T-helper 2 cell treated with Interferon-gamma antibody and Interleukin-4, amounts not matched to agents 5 μg/mL and 100 μg/mL, for 36 hours (primary cell): Measurements from ENCODE around the gene MDH2.
"Not testable (repeated sequence)": the region's sequence is repeated elsewhere in the genome, so short reads cannot be mapped to it uniquely, and the experiment has no call there.

Experiments used
- DNase-seq: peaks from one replicate; pipeline ENCODE4 v3.0.0; 2021; ENCODE audit warnings: low spot score
- H3K27ac Mint-ChIP-seq: one replicate; pipeline ENCODE4 v1.8.0; 2021; ENCODE audit warnings: mild to moderate bottlenecking, mixed read lengths
- H3K27me3 Mint-ChIP-seq: one replicate; pipeline ENCODE4 v1.8.0; 2021; ENCODE audit warnings: low read depth, mixed read lengths
- H3K36me3 Mint-ChIP-seq: one replicate; pipeline ENCODE4 v1.8.0; 2021; ENCODE audit warnings: low read depth, mixed read lengths
- H3K4me1 Mint-ChIP-seq: one replicate; pipeline ENCODE4 v1.8.0; 2021; ENCODE audit warnings: low read depth, mixed read lengths
- H3K4me3 Mint-ChIP-seq: one replicate; pipeline ENCODE4 v1.8.0; 2022; ENCODE audit warnings: mild to moderate bottlenecking, moderate library complexity, mixed read lengths
- H3K9me3 Mint-ChIP-seq: one replicate; pipeline ENCODE4 v1.8.0; 2021; ENCODE audit warnings: mixed read lengths

Gene MDH2

GRCh38 chr7:76054123-76055120 is 6.5 kb downstream of the MDH2 start:
- no peaks in the 10 kb centered on the region for H3K9me3 Mint-ChIP-seq
- peak overlapping the region; percentile 17 for H3K27ac Mint-ChIP-seq
- H3K27me3 Mint-ChIP-seq, result no peaks in the 10 kb centered on the region
- H3K4me3 Mint-ChIP-seq, result no peak overlapping the region
- peaks cover 36% of the 10 kb centered on the region for H3K36me3 Mint-ChIP-seq
- peaks cover 21% of the 10 kb centered on the region for H3K4me1 Mint-ChIP-seq
- no peak for DNase-seq

DNA sequence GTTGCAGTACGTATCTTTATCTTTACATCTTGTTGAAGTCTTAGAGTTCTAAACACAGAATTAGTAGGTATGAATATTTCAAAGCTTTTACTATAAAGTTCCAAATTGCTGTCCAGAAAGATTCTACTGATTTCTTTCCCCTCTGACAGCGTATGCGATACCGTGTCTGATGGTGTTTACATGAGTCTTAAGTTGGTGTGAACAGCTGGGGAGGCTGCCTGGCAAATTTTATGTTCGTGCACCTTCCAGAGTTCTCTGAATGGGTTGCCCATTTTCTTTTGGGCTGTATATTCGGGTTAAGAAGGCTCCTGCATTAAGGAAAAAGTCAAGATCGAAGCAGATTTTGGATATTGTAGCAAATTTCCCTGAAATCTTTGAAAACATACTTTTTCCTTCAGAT is 8.3 kb downstream of the MDH2 start:
- no peaks in the 10 kb centered on the region for H3K9me3 Mint-ChIP-seq
- no peak overlapping the region for H3K4me3 Mint-ChIP-seq
- H3K36me3 Mint-ChIP-seq, result peaks cover 42% of the 10 kb centered on the region
- no peak overlapping the region for H3K27ac Mint-ChIP-seq
- DNase-seq, result no peak
- H3K4me1 Mint-ChIP-seq, result peaks cover 11% of the 10 kb centered on the region
- no peaks in the 10 kb centered on the region for H3K27me3 Mint-ChIP-seq

DNA sequence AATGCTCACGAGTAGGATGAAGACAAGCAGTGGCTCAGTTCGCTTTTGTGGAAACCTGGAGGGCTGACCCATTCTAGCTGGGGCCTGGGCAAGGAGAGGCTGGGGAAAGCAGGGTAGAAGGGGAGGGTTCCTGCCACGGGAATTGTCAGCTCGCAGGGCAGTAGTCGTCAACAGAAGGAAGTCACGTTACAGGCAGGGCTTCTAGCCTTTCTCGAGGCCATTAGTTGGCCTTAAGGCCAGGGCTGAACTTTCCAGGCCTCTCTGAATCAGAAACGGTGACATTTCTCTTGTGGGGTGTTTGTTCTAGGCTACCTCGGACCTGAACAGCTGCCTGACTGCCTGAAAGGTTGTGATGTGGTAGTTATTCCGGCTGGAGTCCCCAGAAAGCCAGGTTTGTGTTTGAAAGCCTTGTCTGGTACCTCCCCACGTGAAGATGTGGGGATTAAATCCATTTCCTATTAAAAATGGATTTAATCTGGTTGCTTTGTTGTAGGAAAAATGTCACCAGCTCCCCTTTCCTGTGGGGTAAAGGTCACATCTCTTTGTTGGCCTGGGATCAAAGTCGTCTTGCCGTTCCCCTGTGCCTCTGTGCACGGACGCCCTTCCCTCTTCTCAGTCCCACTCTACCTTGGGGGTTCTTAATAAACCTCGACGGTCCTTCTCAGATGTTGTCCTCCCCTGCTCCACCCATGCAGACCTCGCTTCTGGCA is 9.4 kb downstream of the MDH2 start:
- Mint-ChIP-seq H3K4me3 (no peak overlapping the region), H3K27me3 (no peaks in the 10 kb centered on the region), H3K36me3 (peaks cover 42% of the 10 kb centered on the region), H3K9me3 (no peaks in the 10 kb centered on the region), H3K4me1 (peaks cover 4% of the 10 kb centered on the region), H3K27ac (no peak overlapping the region)
- no peak for DNase-seq

DNA sequence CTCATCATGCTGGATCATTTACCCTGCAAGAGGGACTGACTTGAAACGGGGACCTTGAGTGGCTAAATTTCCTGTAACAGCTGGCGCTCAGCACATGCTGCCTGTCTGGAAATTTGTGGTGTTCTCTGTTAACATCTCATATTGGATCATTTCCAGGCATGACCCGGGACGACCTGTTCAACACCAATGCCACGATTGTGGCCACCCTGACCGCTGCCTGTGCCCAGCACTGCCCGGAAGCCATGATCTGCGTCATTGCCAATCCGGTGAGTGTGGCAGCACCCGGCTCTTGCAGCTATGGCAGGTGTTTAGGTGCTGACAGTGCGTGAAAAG is 9.9 kb downstream of the MDH2 start:
- Mint-ChIP-seq H3K4me3 (no peak overlapping the region), H3K36me3 (peaks cover 42% of the 10 kb centered on the region), H3K27me3 (no peaks in the 10 kb centered on the region), H3K27ac (no peak overlapping the region), H3K9me3 (no peaks in the 10 kb centered on the region), H3K4me1 (peaks cover 4% of the 10 kb centered on the region)
- no peak for DNase-seq

DNA sequence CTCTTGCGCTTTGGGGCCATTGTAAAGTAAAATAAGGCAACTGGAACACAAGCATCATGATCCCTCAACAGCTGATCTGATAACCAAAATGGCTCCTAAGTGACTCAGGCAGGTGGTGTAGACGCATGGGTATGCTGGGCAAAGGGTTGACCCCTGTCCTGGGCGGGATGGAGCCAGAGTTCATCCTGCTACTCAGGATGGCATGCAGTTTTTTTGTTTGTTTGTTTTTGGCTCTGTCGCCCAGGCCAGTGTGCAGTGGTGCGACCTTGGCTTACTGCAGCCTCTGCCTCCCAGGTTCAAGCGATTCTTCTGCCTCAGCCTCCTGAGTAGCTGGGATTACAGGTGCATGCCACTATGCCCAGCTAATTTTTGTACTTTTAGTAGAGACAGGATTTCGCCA is 10.8 kb downstream of the MDH2 start:
- not testable (repeated sequence) for H3K27ac Mint-ChIP-seq, H3K9me3 Mint-ChIP-seq, DNase-seq, H3K4me3 Mint-ChIP-seq, H3K27me3 Mint-ChIP-seq, H3K4me1 Mint-ChIP-seq
- H3K36me3 Mint-ChIP-seq, result peaks cover 47% of the 10 kb centered on the region

DNA sequence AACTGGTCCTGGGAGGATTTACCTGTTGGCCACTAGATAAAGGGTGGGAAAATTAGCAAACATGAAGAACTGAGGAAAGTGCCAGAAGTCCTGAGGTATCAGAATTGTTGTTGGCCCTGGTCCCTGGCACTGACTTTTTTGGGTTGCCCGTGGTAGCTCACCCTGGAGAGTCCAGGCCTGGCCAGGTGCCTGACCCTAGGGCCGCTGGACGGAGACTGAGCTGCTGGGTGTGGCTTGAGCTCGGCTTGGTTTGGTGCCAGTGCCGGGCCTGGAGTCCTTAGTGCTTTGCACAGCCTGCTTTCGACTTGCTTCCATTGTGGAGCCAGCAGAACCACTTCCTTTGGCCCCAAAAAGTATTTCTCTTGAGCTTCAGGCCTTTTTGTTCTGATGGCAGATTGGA is 12.9 kb downstream of the MDH2 start:
- DNase-seq, result no peak
- Mint-ChIP-seq H3K27ac (no peak overlapping the region), H3K4me1 (no peaks in the 10 kb centered on the region), H3K9me3 (no peaks in the 10 kb centered on the region), H3K4me3 (no peak overlapping the region), H3K36me3 (peaks cover 51% of the 10 kb centered on the region), H3K27me3 (no peaks in the 10 kb centered on the region)

- no peak for DNase-seq
- Mint-ChIP-seq H3K4me3 (no peak overlapping the region), H3K4me1 (no peaks in the 10 kb centered on the region), H3K9me3 (no peaks in the 10 kb centered on the region), H3K27me3 (no peaks in the 10 kb centered on the region), H3K36me3 (peaks cover 58% of the 10 kb centered on the region), H3K27ac (no peak overlapping the region)
These were observed 14.3 kb downstream of the MDH2 start for GRCh38 chr7:76062254-76062653.

DNA sequence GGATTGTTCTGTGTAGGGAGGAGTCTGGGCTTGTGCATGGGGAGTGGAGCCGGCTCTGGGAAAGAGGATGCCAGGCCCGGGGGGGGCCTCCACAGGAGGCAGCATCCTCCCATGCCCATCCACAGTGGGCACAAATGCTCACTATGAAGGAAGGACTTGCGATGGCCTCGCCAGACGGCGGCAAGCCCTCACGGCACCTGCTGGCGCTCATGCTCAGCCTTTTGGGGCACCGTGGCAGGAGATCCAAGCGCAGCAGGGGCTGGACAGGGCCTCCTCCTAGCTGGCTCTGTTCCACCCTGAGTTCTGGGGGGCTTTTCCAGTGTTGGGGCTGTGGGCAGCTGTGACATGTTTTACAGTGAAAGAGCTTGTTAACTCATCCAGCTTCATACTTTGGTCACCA is 15.2 kb downstream of the MDH2 start:
- no peaks in the 10 kb centered on the region for H3K9me3 Mint-ChIP-seq
- H3K36me3 Mint-ChIP-seq, result peaks cover 51% of the 10 kb centered on the region
- no peak overlapping the region for H3K4me3 Mint-ChIP-seq
- no peak for DNase-seq
- H3K27me3 Mint-ChIP-seq, result no peaks in the 10 kb centered on the region
- no peak overlapping the region for H3K27ac Mint-ChIP-seq
- H3K4me1 Mint-ChIP-seq, result no peaks in the 10 kb centered on the region

GRCh38 chr7:76063525-76063924 is 15.6 kb downstream of the MDH2 start:
- H3K27ac Mint-ChIP-seq, result no peak overlapping the region
- H3K4me3 Mint-ChIP-seq, result no peak overlapping the region
- no peaks in the 10 kb centered on the region for H3K27me3 Mint-ChIP-seq
- peaks cover 47% of the 10 kb centered on the region for H3K36me3 Mint-ChIP-seq
- DNase-seq, result no peak
- H3K9me3 Mint-ChIP-seq, result no peaks in the 10 kb centered on the region
- no peaks in the 10 kb centered on the region for H3K4me1 Mint-ChIP-seq

DNA sequence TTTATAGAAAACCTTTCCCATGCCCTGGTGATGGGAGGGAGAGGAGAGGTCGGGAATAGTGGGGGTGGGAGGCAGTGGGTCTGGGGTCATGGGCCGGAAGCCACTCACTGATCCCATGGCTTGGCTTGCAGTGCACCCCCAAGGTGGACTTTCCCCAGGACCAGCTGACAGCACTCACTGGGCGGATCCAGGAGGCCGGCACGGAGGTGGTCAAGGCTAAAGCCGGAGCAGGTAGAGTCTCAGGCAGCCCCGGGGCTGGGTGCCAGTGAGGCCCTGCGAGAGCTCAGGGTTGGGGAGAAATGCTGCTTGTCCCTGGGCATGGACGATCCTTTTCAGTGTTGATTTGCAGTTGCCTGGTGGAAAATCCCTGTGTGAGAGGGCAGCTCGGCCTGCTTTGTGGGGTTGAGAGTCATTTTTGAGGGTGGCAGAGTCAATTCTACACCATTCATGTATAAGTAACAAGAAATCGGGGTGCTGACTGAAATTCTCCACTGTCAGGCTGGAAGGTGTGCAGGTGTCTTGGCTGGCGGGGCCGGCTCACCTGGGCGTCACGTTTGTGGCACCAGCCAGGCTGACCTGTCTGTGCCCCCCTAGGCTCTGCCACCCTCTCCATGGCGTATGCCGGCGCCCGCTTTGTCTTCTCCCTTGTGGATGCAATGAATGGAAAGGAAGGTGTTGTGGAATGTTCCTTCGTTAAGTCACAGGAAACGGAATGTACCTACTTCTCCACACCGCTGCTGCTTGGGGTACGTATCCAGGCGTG is 16.5 kb downstream of the MDH2 start:
- no peaks in the 10 kb centered on the region for H3K9me3 Mint-ChIP-seq
- DNase-seq, result no peak
- peaks cover 45% of the 10 kb centered on the region for H3K36me3 Mint-ChIP-seq
- H3K27me3 Mint-ChIP-seq, result no peaks in the 10 kb centered on the region
- H3K27ac Mint-ChIP-seq, result no peak overlapping the region
- no peak overlapping the region for H3K4me3 Mint-ChIP-seq
- H3K4me1 Mint-ChIP-seq, result no peaks in the 10 kb centered on the region

DNA sequence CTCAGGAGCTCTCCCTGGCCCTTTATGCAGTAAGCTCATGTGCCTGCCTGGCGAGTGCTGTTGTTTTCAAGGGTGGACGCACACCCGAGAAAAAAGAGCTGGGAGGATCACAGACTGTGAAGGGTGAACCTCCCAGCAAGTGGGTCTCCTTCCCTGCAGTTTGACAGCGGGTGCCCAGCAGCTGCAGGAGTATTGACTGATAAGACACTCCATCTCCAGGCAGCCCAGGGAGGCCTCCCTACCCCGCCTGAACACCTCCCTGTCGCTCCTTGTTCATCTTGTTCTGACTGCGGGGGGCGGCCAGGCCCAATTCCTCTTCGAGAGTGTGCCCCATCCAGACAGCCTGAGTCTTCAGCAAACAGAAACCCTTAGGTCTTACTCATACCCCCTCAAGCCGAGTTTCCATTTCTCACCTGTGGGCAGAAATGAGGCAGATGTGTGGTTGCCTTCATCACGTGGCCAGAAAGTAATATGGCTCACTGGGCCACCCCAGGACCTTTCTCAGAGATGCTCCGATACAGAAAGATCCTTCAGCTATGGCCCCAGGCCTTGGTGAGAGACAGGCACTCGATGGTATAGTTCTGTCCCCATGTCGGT is 17.2 kb downstream of the MDH2 start:
- H3K27me3 Mint-ChIP-seq, result no peaks in the 10 kb centered on the region
- no peak for DNase-seq
- H3K36me3 Mint-ChIP-seq, result peaks cover 40% of the 10 kb centered on the region
- no peaks in the 10 kb centered on the region for H3K9me3 Mint-ChIP-seq
- H3K4me1 Mint-ChIP-seq, result no peaks in the 10 kb centered on the region
- H3K27ac Mint-ChIP-seq, result no peak overlapping the region
- H3K4me3 Mint-ChIP-seq, result no peak overlapping the region

DNA sequence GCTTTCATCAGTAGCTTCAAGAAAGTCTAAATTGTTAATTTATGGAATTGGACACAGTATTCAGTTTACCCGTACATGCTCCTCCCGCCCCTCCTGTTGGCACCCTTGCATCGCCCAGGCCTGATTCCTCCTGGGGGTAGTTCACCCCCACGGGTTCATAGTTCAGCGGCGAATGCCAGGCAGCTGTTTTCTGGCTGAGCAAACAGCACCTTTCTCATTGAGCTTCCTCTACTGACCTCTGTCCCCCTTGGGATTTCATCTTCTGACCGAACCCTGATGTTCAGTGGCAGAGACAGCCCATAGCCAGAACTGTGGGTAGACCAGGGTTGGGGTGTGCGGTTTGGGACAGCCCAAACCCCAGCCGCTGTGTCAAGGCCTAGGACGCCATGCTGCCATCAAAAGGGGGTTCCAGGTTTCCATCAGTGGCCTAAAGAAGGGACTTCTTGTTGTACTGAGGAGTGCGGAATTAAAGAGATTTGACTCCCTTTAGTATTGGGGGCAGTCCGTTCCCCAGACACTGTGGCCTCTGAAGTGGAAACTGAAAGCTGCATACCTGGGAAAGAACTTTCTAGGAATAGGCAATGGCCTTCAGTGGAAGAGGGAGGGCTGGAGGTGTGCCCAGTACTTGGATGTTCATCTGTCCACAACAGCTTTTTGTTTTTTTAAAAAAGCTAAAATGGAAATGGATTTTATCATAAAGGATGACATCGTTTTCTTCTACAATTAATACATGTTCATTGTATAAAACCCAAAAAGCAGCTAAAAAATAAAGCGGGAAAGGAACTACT is 19.0 kb downstream of the MDH2 start:
- Mint-ChIP-seq H3K4me3 (no peak overlapping the region), H3K9me3 (no peaks in the 10 kb centered on the region), H3K36me3 (peaks cover 29% of the 10 kb centered on the region), H3K4me1 (no peaks in the 10 kb centered on the region), H3K27ac (no peak overlapping the region), H3K27me3 (no peaks in the 10 kb centered on the region)
- DNase-seq, result no peak

- no peak for DNase-seq
- H3K36me3 Mint-ChIP-seq, result peaks cover 17% of the 10 kb centered on the region
- no peak overlapping the region for H3K27ac Mint-ChIP-seq
These were observed 21.3 kb downstream of the MDH2 start for GRCh38 chr7:76069238-76069638.

More at GRCh38 chr7:76069238-76069638, 21.3 kb downstream of the MDH2 start:
- H3K9me3 Mint-ChIP-seq, result no peaks in the 10 kb centered on the region
- H3K4me3 Mint-ChIP-seq, result no peak overlapping the region
- no peaks in the 10 kb centered on the region for H3K4me1 Mint-ChIP-seq
- H3K27me3 Mint-ChIP-seq, result no peaks in the 10 kb centered on the region
